Caco-2 (cell line): ENCODE measurements around the gene SIX5. TPM values are rescaled to one million over a fixed set of nuclear protein-coding genes. Genes with fewer than 3 reads are reported as not detected.

Experiments used
- Bru-seq: library from RNA; stranded (reverse); fragments of 400-500 nt; gene quantifications from one replicate; lab custom pipeline; 2021; lab: Mats Ljungman, UMichigan
- BruChase-seq, 2 experiments: library from RNA; stranded (reverse); fragments of 400-500 nt; gene quantifications; one replicate each; lab custom pipeline; 2021; lab: Mats Ljungman, UMichigan
- BruUV-seq: library from RNA; stranded (reverse); fragments of 400-500 nt; replicated peaks from 2 replicates; lab custom pipeline; 2021; lab: Mats Ljungman, UMichigan
- CTCF ChIA-PET: fragments of 300-600 bp; sonication (Branson Sonifier 250); formaldehyde crosslinking; loops from one replicate; lab custom pipeline; 2022; ENCODE audit warnings: antibody characterized with exemption; lab: Charles Lee
- POLR2A ChIA-PET: fragments of 300-600 bp; sonication (Branson Sonifier 250); formaldehyde crosslinking; loops from one replicate; lab custom pipeline; 2022; ENCODE audit warnings: antibody characterized with exemption; lab: Charles Lee
- DNase-seq, 2 experiments: peaks; one replicate each; pipeline versions ENCODE4 v3.0.0 to v3.0.0-alpha.2; 2020 to 2022
- H3K27me3 ChIP-seq: replicated peaks from 2 replicates; pipeline ENCODE4 v1.6.0; 2011; ENCODE audit warnings: low read length; ENCODE audit not compliant: control insufficient read depth, insufficient read depth
- H3K36me3 ChIP-seq: 2 replicates; pipeline ENCODE4 v1.5.1; 2011; ENCODE audit warnings: low read length; ENCODE audit not compliant: control insufficient read depth, insufficient read depth
- H3K4me1 ChIP-seq: fragments of 250-450 bp; sonication (Bioruptor Pico); 2 replicates; pipeline ENCODE4 v1.5.1; 2020; ENCODE audit warnings: mild to moderate bottlenecking
- H3K4me3 ChIP-seq: 2 replicates; pipeline ENCODE4 v1.5.1; 2011; ENCODE audit warnings: low read depth, mild to moderate bottlenecking, control low read depth, low read length
- H3K9me3 ChIP-seq: fragments of 250-450 bp; sonication (Bioruptor Pico); 2 replicates; pipeline ENCODE4 v1.5.1; 2020; ENCODE audit warnings: mild to moderate bottlenecking, moderate library complexity
- H3K27ac Mint-ChIP-seq: one replicate; pipeline ENCODE4 v1.8.0; 2022; ENCODE audit warnings: mixed read lengths; ENCODE audit not compliant: unreplicated experiment
- H3K27me3 Mint-ChIP-seq: one replicate; pipeline ENCODE4 v1.8.0; 2022; ENCODE audit warnings: mixed read lengths; ENCODE audit not compliant: insufficient read depth, unreplicated experiment
- H3K36me3 Mint-ChIP-seq: one replicate; pipeline ENCODE4 v1.8.0; 2022; ENCODE audit warnings: mild to moderate bottlenecking, mixed read lengths; ENCODE audit not compliant: insufficient read depth, unreplicated experiment
- H3K4me1 Mint-ChIP-seq: one replicate; pipeline ENCODE4 v1.8.0; 2022; ENCODE audit warnings: low read depth, mixed read lengths; ENCODE audit not compliant: unreplicated experiment
- H3K4me3 Mint-ChIP-seq: one replicate; pipeline ENCODE4 v1.8.0; 2022; ENCODE audit warnings: mild to moderate bottlenecking, moderate library complexity, mixed read lengths; ENCODE audit not compliant: unreplicated experiment
- H3K9me3 Mint-ChIP-seq: one replicate; pipeline ENCODE4 v1.8.0; 2022; ENCODE audit warnings: mixed read lengths; ENCODE audit not compliant: unreplicated experiment
- CTCF ChIP-seq, 2 experiments: fragments of 200-600 bp in 1 of 2; IDR thresholded peaks; 1 replicate in 1 of 2; 2 replicates in 1 of 2; pipeline versions ENCODE4 v1.5.1 to v1.8.0; 2011 to 2022; ENCODE audit warnings: antibody characterized with exemption in 1 of 2, control low read depth in 1 of 2, inconsistent platforms in 1 of 2, low read depth in 1 of 2, low read length in 1 of 2, mild to moderate bottlenecking in 1 of 2, moderate library complexity in 1 of 2; ENCODE audit not compliant: insufficient read depth in 1 of 2, severe bottlenecking in 1 of 2, unreplicated experiment in 1 of 2
- intact Hi-C: fragments of 100-400 bp; cut with micrococcal nuclease; formaldehyde crosslinking; loops from one replicate; pipeline ENCODE4 v1.10.0; 2022; ENCODE audit not compliant: unreplicated experiment
- long read RNA-seq: library from polyadenylated mRNA; stranded (forward); transcript quantifications from one replicate; pipeline ENCODE4 v2.0.0, GENCODE V29; 2022
- total RNA-seq: library from RNA; stranded (reverse); gene quantifications from 2 replicates; pipeline ENCODE4 v1.2.3, GENCODE V29; 2022

Gene SIX5
- total RNA-seq (23.7 and 28.6 TPM in 2 replicates), Bru-seq, nascent RNA (percentile 51 among the genes with signal in this experiment), BruChase-seq, experiment 1, labeled RNA remaining after a 2-hour chase (percentile 56 among the genes with signal in this experiment), BruChase-seq, experiment 2, labeled RNA remaining after a 6-hour chase (percentile 55 among the genes with signal in this experiment)
- long read RNA-seq, transcript SIX5-202 (2 exons, 1,809 nt), result major isoform, 6 of 37 reads
- long read RNA-seq, transcript SIX5-205 (3 exons, 2,943 nt), result major isoform, 6 of 37 reads
- long read RNA-seq, partial matches to known transcripts, result 6 of 37 reads
- long read RNA-seq, other reads (novel, unspliced or antisense), result 19 of 37 reads

GRCh38 chr19:45768984-45769782 lies at the start of gene SIX5:
TSS of gene SIX5 (minus strand) at chr19:45769252. CDS start at chr19:45768844, 408 bp downstream.
- Histone ChIP-seq H3K4me1 (peaks cover 6% of the 10 kb centered on the region), H3K36me3 (no peaks in the 10 kb centered on the region), H3K4me3 (peak within 1 kb of the TSS; percentile 76), H3K27me3 (no peaks in the 10 kb centered on the region), H3K9me3 (no peaks in the 10 kb centered on the region)
- peak within 1 kb of the TSS; percentile 97 for H3K4me3 Mint-ChIP-seq
- no TSS peak for BruUV-seq
- no peak for TF ChIP-seq CTCF (IDR thresholded peaks at IDR 0.05; ENCODE audit: insufficient read depth in 1 of 2, low read depth in 1 of 2, low read length in 1 of 2, severe bottlenecking in 1 of 2, unreplicated experiment in 1 of 2)
- DNase-seq, result peak; percentile 98 to 99
- peaks cover 14% of the 10 kb centered on the region for H3K4me1 Mint-ChIP-seq
- no peaks in the 10 kb centered on the region for H3K27me3 Mint-ChIP-seq
- ChIA-PET CTCF (interaction anchor here (0.6 to 3.6 kb wide), 28 partner anchors 10 to 848 kb away, joined by 3 to 82 read pairs (median 6); partner anchors contain the start of genes CALM3, DMPK, DMWD and FBXO46), POLR2A (interaction anchor here (0.5 to 3.7 kb wide), 19 partner anchors 10 to 302 kb away, joined by 3 to 64 read pairs (median 7); partner anchors contain the start of genes DMPK, DMWD, FBXO46 and FOSB)
- H3K9me3 Mint-ChIP-seq, result no peaks in the 10 kb centered on the region
- intact Hi-C loops, result loop anchor here (1.0 kb wide), 2 partner anchors 32 to 39 kb away; partner anchors contain the start of gene FBXO46
- peak within 1 kb of the TSS; percentile 96 for H3K27ac Mint-ChIP-seq
- H3K36me3 Mint-ChIP-seq, result peaks cover 64% of the 10 kb centered on the region

GRCh38 chr19:45817725-45818301 lies 48.8 kb upstream of the SIX5 start:
- DNase-seq, result peak in 1 of 2 experiments; percentile 41
- peaks cover 14% of the 10 kb centered on the region for H3K4me1 Mint-ChIP-seq
- intact Hi-C loops, result loop anchor here (1.0 to 10.0 kb wide), 2 partner anchors 65 to 197 kb away; no protein-coding TSS in a partner anchor
- peaks cover 6% of the 10 kb centered on the region; the same call in 1 of the 2 replicates for H3K4me1 ChIP-seq
- H3K4me3 Mint-ChIP-seq, result no peak overlapping the region
- no peaks in the 10 kb centered on the region for H3K9me3 ChIP-seq
- POLR2A ChIA-PET, result interaction anchor here (1.0 to 1.3 kb wide), 2 partner anchors 46 to 68 kb away, joined by 3 to 4 read pairs; partner anchors contain the start of gene IRF2BP1
- H3K36me3 ChIP-seq, result peaks cover 2% of the 10 kb centered on the region
- no peak overlapping the region for H3K4me3 ChIP-seq
- CTCF ChIA-PET, result interaction anchor here (0.7 to 2.8 kb wide), 11 partner anchors 11 to 1611 kb away, joined by 3 to 46 read pairs (median 12); partner anchors contain the start of genes FOXA3, IRF2BP1, MYPOP and SIX5
- H3K9me3 Mint-ChIP-seq, result no peaks in the 10 kb centered on the region
- no peak overlapping the region for H3K27ac Mint-ChIP-seq
- H3K27me3 Mint-ChIP-seq, result no peaks in the 10 kb centered on the region
- H3K36me3 Mint-ChIP-seq, result peaks cover 62% of the 10 kb centered on the region
- no peaks in the 10 kb centered on the region for H3K27me3 ChIP-seq
- TF ChIP-seq CTCF (IDR thresholded peaks at IDR 0.05; ENCODE audit: insufficient read depth in 1 of 2, low read depth in 1 of 2, low read length in 1 of 2, severe bottlenecking in 1 of 2, unreplicated experiment in 1 of 2), result no peak
- BruUV-seq, result no TSS peak
